LHCN-M2 (cell line): Measurements from ENCODE around the gene XKR8. TPM values are rescaled to one million over a fixed set of nuclear protein-coding genes. Genes with fewer than 3 reads are reported as not detected.
"Not testable (repeated sequence)": the region's sequence is repeated elsewhere in the genome, so short reads cannot be mapped to it uniquely, and the experiment has no call there.

ENCODE experiments used
- DNase-seq: peaks from one replicate; pipeline ENCODE4 v3.0.0-alpha.2; 2012; ENCODE audit warnings: low read depth
- total RNA-seq: library from RNA; depleted of rRNA; stranded (reverse); fragments of >200 nt; gene quantifications from 2 replicates; pipeline ENCODE4 v1.2.3, GENCODE V29; 2014; rRNA removed

XKR8 gene
- total RNA-seq, 1 experiment from 2014 or later, result 6.1 TPM

DNA sequence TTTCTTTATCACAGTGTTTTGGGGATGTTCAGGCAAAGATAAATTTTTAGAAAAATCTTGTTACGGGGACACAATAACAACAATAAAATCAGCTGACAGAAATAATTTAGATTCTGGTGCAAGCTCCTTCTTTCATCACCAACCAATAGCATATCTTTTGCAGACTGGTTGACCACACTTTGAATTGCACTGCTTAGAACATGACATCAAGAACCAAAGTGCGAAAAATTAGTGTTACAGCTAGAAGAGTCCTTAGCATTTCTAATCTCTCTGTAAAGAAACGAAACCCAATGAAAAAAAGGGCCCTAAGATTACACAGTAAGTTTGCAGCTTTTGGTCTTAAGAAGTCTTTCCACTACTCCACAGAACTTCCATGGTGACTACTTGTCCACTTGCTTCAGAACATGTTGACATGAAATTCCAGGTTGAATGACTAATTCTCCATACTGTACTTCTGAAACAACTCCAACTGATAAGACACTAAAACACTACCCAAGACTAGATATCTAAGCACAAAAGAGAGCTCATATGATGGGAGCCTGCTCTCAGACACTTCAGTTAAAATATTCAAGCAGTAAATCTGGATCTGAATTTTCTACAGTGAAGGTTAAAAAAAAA is 31.3 kb downstream of the XKR8 start:
- DNase-seq, result no peak

DNA sequence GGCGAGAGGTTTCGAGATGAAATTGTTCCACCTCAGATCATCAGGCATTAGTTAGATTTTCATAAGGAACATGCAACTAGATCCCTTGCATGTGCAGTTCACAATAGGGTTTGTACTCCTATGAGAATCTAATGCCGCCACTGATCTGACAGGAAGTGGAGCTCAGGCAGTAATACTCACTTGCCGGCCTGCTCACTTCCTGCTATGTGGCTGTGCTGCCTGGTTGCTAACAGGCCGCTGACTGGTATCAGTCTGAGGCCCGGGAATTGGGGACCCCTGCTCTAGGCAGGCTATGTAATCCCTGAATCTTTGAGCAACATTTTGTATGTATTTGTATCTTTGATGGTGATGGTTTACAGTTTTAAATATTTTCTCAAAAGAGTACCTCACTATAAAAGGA is 32.5 kb downstream of the XKR8 start:
- DNase-seq, result no peak

DNA sequence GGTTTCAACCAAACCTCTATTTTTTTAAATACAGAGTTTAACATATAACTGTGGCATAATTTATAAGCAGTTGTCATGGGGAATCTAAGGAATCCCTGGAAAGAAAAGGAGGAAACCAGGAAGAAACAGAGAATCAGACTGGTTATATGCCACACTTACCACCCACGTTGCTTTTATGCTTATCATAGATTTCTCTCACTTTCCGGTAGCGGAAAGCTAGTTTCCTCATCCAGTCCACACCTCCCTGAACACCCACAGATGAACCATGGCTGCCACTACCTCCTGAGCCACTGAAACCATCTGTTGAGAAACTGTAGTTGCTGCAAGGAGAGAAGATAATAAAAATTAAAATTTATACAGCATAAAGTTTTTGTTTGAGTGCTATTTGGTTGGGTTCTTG is 33.5 kb downstream of the XKR8 start:
- DNase-seq, result no peak

DNA sequence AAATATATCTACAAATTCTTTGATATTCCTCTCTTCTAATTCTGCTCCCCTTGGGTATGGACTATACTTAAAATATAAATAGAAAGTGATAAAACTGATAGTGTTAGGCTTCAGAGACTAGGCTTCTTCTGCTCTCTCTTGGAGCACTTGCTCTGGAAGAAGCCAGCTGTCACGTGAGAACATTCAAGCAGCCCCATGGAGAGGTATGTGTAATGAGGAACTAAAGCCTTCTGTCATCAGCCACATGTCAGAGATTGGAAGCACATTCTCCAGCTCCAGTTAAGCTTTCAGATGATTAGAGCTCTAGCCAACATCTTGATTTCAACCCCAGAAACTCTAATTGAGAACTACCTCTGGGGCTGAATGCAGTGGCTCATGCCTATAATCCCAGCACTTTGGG is 34.3 kb downstream of the XKR8 start:
- DNase-seq, result no peak

DNA sequence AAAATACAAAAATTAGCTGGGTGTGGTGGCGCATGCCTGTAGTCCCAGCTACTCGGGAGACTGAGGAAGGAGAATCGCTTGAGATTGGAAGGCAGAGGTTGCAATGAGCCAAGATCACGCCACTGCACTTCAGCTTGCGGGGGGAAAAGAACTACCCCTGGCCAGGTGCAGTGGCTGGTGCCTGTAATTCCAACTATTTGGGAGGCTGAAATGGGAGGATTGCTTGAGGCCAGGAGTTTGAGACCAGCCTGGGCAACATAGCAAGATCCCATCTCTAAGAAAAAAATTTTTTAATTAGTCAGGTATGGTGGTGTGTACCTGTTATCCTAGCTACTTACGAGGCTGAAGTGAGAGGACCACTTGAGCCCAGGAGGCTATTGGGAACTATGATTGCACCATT is 34.8 kb downstream of the XKR8 start:
- DNase-seq, result not testable (repeated sequence)

DNA sequence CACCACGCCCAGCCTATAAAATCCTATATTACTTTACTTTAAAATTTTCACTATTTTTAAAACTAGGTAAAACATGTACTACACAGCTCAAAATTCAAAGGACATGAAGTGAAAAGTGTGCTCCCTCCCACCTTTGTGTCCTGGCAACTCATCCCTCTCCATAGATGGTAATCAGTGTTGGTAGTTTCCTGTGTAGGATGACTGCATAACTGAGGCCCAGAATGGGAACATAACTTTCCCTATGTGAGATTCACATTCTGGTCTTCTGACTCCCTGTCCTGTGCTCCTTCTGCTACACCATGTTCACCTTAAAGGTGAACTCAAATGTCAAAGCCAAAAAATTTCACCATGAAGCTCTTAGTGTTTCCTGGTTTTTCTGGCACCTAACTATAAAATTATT is 39.3 kb downstream of the XKR8 start:
- DNase-seq, result no peak

DNA sequence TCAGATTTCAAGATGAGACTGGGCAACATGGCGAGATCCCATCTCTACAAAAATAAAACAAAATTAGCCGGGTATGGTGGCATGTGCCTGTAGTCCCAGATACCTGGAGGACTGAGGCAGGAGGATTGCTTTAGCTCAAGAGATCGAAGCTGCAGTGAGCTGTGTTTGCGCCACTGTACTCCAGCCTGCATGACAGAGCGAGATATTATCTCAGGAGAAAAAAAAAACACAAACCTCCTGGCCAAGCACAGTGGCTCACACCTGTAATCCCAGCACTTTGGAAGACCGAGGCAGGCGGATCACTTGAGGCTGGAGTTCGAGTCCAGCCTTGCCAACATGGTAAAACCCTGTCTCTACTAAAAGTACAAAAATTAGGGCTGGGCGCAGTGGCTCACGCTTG is 42.8 kb downstream of the XKR8 start:
- DNase-seq, result no peak

DNA sequence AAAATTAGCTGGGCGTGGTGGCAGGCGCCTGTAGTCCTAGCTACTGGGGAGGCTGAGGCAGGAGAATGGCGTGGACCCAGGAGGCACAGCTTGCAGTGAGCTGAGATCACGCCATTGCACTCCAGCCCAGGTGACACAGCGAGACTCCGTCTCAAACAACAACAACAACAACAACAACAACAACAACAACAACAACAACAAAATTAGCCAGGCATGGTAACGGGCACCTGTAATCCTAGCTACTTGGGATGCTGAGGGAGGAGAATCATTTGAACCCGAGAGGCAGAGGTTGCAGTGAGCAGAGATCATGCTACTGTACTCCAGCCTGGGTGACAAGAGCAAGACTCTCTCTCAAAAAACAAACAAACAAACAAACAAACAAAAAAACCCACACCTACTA is 43.3 kb downstream of the XKR8 start:
- not testable (repeated sequence) for DNase-seq

DNA sequence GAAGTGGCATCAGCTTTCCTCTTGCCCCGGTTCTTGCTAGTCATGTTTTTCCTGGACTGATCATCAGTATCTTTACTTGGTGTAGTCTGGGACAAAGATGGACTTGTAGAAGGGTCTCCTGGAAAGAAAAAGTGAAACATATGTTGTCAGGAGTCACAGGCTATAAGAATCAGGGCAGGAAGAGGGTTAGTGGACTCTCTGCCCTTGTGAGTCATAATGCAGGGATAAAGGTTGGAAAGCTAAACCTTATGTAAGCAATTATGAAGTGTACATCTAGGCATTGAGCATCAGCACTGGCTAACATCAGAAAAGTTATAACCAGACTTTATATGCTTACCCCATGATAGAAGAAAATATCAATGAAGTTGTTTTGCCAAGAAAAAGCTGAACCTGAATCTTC is 51.2 kb downstream of the XKR8 start:
- no peak for DNase-seq

Other genes starting within 250 kb of the XKR8 start
- 11.5 and 15.1 TPM in 2 replicates for gene FAM76A, start 234.0 kb upstream of the XKR8 start, total RNA-seq
- gene STX12, start 186.8 kb upstream of the XKR8 start, total RNA-seq, result 41.4 and 44.9 TPM in 2 replicates
- gene PPP1R8, start 129.2 kb upstream of the XKR8 start, total RNA-seq, result 50.3 and 57.8 TPM in 2 replicates
- gene THEMIS2, start 87.4 kb upstream of the XKR8 start, total RNA-seq, result 11.8 and 12.7 TPM in 2 replicates
- gene RPA2, start 45.4 kb upstream of the XKR8 start, total RNA-seq, result 72.9 and 79.7 TPM in 2 replicates
- not detected in 2 replicates for gene SMPDL3B, start 25.0 kb upstream of the XKR8 start, total RNA-seq
- gene EYA3, start 128.6 kb downstream of the XKR8 start, total RNA-seq, result 14.3 and 15.2 TPM in 2 replicates
- under 0.01 TPM in 1 of 2 replicates, not detected in the other for gene PTAFR, start 216.7 kb downstream of the XKR8 start, total RNA-seq